ENCODE data around the gene CCM2. TPM values are rescaled to one million over a fixed set of nuclear protein-coding genes. Genes with fewer than 3 reads are reported as not detected.

The CCM2 gene
- total and polyA plus RNA-seq, 9 donors = 16.2 to 34.6 (median 23.1) TPM

- Histone ChIP-seq H3K9me3 (no peaks in the 10 kb centered on the region), H3K4me3 (no peak overlapping the region), H3K4me1 (ENCODE audit: insufficient read depth) (no peaks in the 10 kb centered on the region), H3K27ac (no peak overlapping the region), H3K36me3 (no peaks in the 10 kb centered on the region), H3K27me3 (no peaks in the 10 kb centered on the region)
- intact Hi-C loops (cut with DNase I) = loop anchor here in 2 of 4 donors (10.0 kb wide), 3 partner anchors 98 to 378 kb away; partner anchors contain the start of genes OGDH (in 1 of the 2), PURB (in 1 of the 2) and TBRG4 (in 1 of the 2)
- 87 to 98% (median 93%) methylated on average over 1 of the region's 1 CpG for WGBS, 3 donors
- TF ChIP-seq POLR2A (IDR thresholded peaks at IDR 0.05) (no peak), CTCF (IDR thresholded peaks at IDR 0.05) (no peak), EP300 (IDR thresholded peaks at IDR 0.05) (no peak)
- no peak for DNase-seq
Observed at GRCh38 chr7:44982970-44983369, 17.0 kb upstream of the CCM2 start.

- Histone ChIP-seq H3K9me3 (no peaks in the 10 kb centered on the region), H3K36me3 (no peaks in the 10 kb centered on the region), H3K27me3 (no peaks in the 10 kb centered on the region), H3K4me1 (ENCODE audit: insufficient read depth) (no peaks in the 10 kb centered on the region), H3K27ac (no peak overlapping the region), H3K4me3 (no peak overlapping the region)
- DNase-seq = no peak
- intact Hi-C loops (cut with DNase I) = loop anchor here in 2 of 4 donors (10.0 kb wide), 3 partner anchors 99 to 379 kb away; partner anchors contain the start of genes OGDH (in 1 of the 2), PURB (in 1 of the 2) and TBRG4 (in 1 of the 2)
- TF ChIP-seq POLR2A (IDR thresholded peaks at IDR 0.05) (no peak), CTCF (IDR thresholded peaks at IDR 0.05) (no peak), EP300 (IDR thresholded peaks at IDR 0.05) (no peak)
- 82 to 83% (median 83%) methylated on average over 6 of the region's 6 CpGs for WGBS, 3 donors
Observed at GRCh38 chr7:44983742-44984477, 16.1 kb upstream of the CCM2 start.

GRCh38 chr7:44984478-44984758 is 15.6 kb upstream of the CCM2 start:
- no peak for DNase-seq
- Histone ChIP-seq H3K9me3 (no peaks in the 10 kb centered on the region), H3K36me3 (no peaks in the 10 kb centered on the region), H3K4me1 (ENCODE audit: insufficient read depth) (no peaks in the 10 kb centered on the region), H3K27ac (no peak overlapping the region), H3K4me3 (no peak overlapping the region), H3K27me3 (no peaks in the 10 kb centered on the region)
- WGBS, 3 donors = 44 to 56% (median 52%) methylated on average over 3 of the region's 3 CpGs
- TF ChIP-seq CTCF (IDR thresholded peaks at IDR 0.05) (no peak), POLR2A (IDR thresholded peaks at IDR 0.05) (no peak), EP300 (IDR thresholded peaks at IDR 0.05) (no peak)
- intact Hi-C loops (cut with DNase I) = loop anchor here in 2 of 4 donors (10.0 kb wide), 3 partner anchors 100 to 380 kb away; partner anchors contain the start of genes OGDH (in 1 of the 2), PURB (in 1 of the 2) and TBRG4 (in 1 of the 2)

GRCh38 chr7:44985033-44985695 is 14.8 kb upstream of the CCM2 start:
- intact Hi-C loops (cut with DNase I) = loop anchor here in 2 of 4 donors (10.0 kb wide), 3 partner anchors 100 to 380 kb away; partner anchors contain the start of genes OGDH (in 1 of the 2), PURB (in 1 of the 2) and TBRG4 (in 1 of the 2)
- WGBS, 3 donors = 45 to 63% (median 48%) methylated on average over 6 of the region's 6 CpGs
- H3K9me3 ChIP-seq = no peaks in the 10 kb centered on the region
- H3K4me1 ChIP-seq (ENCODE audit: insufficient read depth) = no peaks in the 10 kb centered on the region
- TF ChIP-seq POLR2A (IDR thresholded peaks at IDR 0.05) (no peak), CTCF (IDR thresholded peaks at IDR 0.05) (no peak), EP300 (IDR thresholded peaks at IDR 0.05) (no peak)
- H3K36me3 ChIP-seq = no peaks in the 10 kb centered on the region
- H3K27ac ChIP-seq = peak overlapping the region in 1 of 2 donors; percentile 95
- no peak overlapping the region for H3K4me3 ChIP-seq
- no peaks in the 10 kb centered on the region for H3K27me3 ChIP-seq
- no peak for DNase-seq

Measured in ovary (tissue), 9 donors.